ENCODE data around the gene CCKAR.

Gene CCKAR

GRCh38 chr4:26482508-26483462, 7.5 kb downstream of the CCKAR start:
- TF ChIP-seq, protein P1, sequence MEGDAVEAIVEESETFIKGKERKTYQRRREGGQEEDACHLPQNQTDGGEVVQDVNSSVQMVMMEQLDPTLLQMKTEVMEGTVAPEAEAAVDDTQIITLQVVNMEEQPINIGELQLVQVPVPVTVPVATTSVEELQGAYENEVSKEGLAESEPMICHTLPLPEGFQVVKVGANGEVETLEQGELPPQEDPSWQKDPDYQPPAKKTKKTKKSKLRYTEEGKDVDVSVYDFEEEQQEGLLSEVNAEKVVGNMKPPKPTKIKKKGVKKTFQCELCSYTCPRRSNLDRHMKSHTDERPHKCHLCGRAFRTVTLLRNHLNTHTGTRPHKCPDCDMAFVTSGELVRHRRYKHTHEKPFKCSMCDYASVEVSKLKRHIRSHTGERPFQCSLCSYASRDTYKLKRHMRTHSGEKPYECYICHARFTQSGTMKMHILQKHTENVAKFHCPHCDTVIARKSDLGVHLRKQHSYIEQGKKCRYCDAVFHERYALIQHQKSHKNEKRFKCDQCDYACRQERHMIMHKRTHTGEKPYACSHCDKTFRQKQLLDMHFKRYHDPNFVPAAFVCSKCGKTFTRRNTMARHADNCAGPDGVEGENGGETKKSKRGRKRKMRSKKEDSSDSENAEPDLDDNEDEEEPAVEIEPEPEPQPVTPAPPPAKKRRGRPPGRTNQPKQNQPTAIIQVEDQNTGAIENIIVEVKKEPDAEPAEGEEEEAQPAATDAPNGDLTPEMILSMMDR (conservative IDR thresholded peaks at IDR 0.05; ENCODE audit: low read depth, low read length), result no peak
- no peak for DNase-seq (ENCODE audit: low read depth)
- H3K4me3 ChIP-seq (ENCODE audit: low read depth, low read length), result no peak overlapping the region

DNA sequence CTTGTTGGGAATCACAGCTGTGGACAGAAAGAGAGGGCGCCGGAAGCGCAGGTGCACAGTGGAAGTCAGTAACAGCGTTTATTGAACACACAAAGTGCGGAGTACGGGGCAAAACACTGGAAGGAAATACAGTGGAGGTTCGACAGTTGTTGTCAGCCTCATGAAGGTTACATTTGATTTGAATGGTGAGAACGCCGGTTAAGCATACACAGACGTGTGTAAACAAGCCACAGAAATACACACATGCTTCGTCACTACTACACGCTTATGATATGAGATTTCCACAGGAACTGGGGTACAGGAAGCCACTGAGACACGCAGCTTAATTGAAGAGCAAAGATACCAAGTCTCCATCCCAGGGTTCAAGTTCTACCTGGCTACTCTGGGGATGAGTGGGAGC, 12.0 kb downstream of the CCKAR start:
- no peak for DNase-seq (ENCODE audit: low read depth)
- H3K4me3 ChIP-seq (ENCODE audit: low read depth, low read length), result no peak overlapping the region
- TF ChIP-seq, protein P1 (conservative IDR thresholded peaks at IDR 0.05; ENCODE audit: low read depth, low read length), result no peak

DNA sequence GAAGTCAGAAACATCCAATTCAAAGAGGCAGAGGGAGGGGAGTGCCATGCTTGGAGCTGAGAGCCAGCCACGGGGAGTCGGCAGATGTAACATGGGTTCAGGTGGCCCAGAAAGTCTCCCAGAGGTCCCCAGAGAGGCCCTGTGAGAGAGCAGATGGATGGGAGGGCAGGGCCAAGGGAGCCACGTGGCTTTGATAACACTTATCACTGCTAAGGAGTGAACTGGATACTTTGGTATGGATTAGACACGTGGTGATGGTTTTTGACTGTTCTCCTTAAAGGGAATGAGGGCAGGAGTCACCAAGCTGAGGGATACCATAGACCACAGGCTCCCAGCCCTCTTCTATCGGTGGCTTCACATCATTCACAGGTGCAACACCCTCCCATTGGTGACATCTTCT, 13.7 kb downstream of the CCKAR start:
- TF ChIP-seq, protein P1 (conservative IDR thresholded peaks at IDR 0.05; ENCODE audit: low read depth, low read length), result no peak
- DNase-seq (ENCODE audit: low read depth), result no peak

GRCh38 chr4:26475716-26476115, 14.6 kb downstream of the CCKAR start:
- no peak overlapping the region for H3K4me3 ChIP-seq (ENCODE audit: low read depth, low read length)
- TF ChIP-seq, protein P1 (conservative IDR thresholded peaks at IDR 0.05; ENCODE audit: low read depth, low read length), result no peak
- DNase-seq (ENCODE audit: low read depth), result no peak

More for the DNA sequence above, 13.7 kb downstream of the CCKAR start:
- no peak overlapping the region for H3K4me3 ChIP-seq (ENCODE audit: low read depth, low read length)

DNA sequence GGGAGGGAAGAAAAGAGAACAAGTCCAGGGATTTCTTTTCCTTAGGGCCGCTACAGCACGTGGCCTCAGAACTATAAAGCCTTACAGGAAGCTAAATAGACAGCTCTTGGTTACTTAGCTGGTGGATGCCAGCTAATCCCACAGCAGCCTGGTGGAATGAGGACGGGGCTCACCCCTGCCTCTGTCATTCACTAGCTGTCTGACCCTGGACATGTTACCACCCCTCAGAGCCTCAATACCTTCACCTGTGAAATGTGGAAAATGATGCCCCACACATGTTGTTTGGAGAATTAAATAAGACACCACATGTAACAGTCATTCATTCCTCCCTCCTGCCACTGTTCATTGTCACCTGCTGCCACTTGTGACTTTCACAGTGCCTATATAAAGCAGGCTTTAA, 15.7 kb downstream of the CCKAR start:
- TF ChIP-seq, protein P1 (conservative IDR thresholded peaks at IDR 0.05; ENCODE audit: low read depth, low read length), result no peak
- H3K4me3 ChIP-seq (ENCODE audit: low read depth, low read length), result no peak overlapping the region
- no peak for DNase-seq (ENCODE audit: low read depth)

- no peak overlapping the region for H3K4me3 ChIP-seq (ENCODE audit: low read depth, low read length)
- TF ChIP-seq, protein P1 (conservative IDR thresholded peaks at IDR 0.05; ENCODE audit: low read depth, low read length), result peak; percentile 5
- no peak for DNase-seq (ENCODE audit: low read depth)
Observed at GRCh38 chr4:26473893-26474292, 16.4 kb downstream of the CCKAR start.

- TF ChIP-seq, protein P1 (conservative IDR thresholded peaks at IDR 0.05; ENCODE audit: low read depth, low read length), result no peak
- H3K4me3 ChIP-seq (ENCODE audit: low read depth, low read length), result no peak overlapping the region
- DNase-seq (ENCODE audit: low read depth), result no peak
Observed at GRCh38 chr4:26471890-26472289, 18.4 kb downstream of the CCKAR start.

Measured in choroid plexus epithelial cell (primary cell).